Retinal pigment epithelial cell (primary cell): ENCODE measurements around the gene DEDD.

Source experiments
- DNase-seq: peaks from one replicate; pipeline ENCODE4 v3.0.0-alpha.2; 2010; ENCODE audit warnings: low read depth
- H3K4me3 ChIP-seq: 2 replicates; pipeline ENCODE4 v1.5.1; 2011; ENCODE audit warnings: mild to moderate bottlenecking, low read length, control low read depth, moderate library complexity
- TF ChIP-seq, protein P1 (sequence below): conservative IDR thresholded peaks from 2 replicates; pipeline ENCODE4 v1.5.1; 2011; ENCODE audit warnings: low read depth, low read length, control low read depth, inconsistent platforms

DEDD gene

DNA sequence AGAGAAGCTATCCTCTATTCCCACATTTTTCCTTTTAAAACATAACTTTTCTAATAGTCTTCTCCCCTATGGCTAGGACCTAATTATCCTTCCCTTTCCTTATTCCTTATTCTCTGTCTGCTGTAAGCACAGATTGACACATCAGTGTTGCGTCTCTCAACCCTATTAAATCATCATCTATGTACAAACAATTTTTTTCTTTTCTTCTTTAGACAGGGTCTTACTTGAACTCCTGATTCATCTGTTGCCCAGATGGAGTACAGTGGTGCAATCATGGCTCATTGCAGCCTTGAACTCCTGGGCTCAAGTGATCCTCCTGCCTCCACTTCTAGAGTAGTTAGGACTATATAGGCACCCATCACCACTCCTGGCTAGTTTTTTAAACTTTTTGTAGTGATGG is 26.0 kb downstream of the DEDD start:
- no peak overlapping the region for H3K4me3 ChIP-seq
- TF ChIP-seq, protein P1, sequence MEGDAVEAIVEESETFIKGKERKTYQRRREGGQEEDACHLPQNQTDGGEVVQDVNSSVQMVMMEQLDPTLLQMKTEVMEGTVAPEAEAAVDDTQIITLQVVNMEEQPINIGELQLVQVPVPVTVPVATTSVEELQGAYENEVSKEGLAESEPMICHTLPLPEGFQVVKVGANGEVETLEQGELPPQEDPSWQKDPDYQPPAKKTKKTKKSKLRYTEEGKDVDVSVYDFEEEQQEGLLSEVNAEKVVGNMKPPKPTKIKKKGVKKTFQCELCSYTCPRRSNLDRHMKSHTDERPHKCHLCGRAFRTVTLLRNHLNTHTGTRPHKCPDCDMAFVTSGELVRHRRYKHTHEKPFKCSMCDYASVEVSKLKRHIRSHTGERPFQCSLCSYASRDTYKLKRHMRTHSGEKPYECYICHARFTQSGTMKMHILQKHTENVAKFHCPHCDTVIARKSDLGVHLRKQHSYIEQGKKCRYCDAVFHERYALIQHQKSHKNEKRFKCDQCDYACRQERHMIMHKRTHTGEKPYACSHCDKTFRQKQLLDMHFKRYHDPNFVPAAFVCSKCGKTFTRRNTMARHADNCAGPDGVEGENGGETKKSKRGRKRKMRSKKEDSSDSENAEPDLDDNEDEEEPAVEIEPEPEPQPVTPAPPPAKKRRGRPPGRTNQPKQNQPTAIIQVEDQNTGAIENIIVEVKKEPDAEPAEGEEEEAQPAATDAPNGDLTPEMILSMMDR, result no peak
- no peak for DNase-seq

DNA sequence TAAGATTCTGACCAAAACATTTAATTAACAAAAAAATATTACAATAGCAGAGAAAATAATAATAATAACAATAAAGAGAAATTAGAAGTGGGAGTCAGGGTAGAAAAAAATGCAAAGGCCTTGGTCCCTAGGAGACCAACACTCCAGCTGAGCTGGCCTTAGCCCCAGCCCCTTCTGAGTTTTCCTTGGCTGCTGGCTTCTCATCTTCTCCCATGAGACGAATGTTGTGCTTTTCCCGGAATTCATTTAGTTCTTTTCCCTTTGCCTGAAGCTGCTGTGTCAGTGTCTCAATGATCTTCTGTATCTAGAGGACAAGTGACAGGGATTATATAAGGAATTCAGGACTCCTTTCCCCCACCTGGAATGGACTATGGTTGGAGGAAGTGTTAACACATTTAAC is 31.9 kb downstream of the DEDD start:
- no peak overlapping the region for H3K4me3 ChIP-seq
- no peak for DNase-seq
- TF ChIP-seq, protein P1, result no peak

DNA sequence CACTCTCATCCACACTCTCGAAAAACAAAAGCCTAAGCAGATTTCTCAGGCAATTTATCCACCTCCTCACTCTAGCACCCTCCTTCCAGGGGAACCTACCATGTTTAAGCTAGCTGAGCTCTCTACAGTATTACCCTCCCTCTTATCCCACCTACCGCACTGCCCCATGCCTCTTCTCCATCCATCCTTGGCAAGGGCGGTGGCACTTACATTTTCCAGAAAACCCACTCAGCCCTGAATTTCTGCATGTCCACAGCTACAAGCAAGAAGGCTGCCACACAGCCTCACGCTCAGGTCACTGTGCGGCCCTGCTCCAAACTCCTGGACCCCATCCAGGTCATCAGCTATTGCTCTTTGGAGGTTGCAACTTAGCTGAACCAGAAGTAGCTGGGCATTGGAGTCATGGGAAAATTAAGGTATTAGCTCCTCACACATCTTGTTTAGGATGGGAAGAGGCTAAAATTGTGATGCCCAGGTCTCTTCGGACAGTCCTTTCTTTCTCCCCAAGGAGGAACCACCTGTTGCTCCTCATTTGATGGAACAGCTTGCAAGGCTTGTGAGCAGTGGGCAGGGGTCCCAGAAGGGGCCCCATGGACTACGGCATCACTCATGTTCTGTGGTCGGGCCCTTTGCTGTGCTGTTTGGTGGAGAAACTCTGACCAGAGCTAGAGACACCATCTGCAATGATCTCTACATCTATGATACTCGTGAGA is 33.2 kb downstream of the DEDD start:
- DNase-seq, result no peak
- TF ChIP-seq, protein P1, result no peak
- H3K4me3 ChIP-seq, result peak overlapping the region; percentile 67

DNA sequence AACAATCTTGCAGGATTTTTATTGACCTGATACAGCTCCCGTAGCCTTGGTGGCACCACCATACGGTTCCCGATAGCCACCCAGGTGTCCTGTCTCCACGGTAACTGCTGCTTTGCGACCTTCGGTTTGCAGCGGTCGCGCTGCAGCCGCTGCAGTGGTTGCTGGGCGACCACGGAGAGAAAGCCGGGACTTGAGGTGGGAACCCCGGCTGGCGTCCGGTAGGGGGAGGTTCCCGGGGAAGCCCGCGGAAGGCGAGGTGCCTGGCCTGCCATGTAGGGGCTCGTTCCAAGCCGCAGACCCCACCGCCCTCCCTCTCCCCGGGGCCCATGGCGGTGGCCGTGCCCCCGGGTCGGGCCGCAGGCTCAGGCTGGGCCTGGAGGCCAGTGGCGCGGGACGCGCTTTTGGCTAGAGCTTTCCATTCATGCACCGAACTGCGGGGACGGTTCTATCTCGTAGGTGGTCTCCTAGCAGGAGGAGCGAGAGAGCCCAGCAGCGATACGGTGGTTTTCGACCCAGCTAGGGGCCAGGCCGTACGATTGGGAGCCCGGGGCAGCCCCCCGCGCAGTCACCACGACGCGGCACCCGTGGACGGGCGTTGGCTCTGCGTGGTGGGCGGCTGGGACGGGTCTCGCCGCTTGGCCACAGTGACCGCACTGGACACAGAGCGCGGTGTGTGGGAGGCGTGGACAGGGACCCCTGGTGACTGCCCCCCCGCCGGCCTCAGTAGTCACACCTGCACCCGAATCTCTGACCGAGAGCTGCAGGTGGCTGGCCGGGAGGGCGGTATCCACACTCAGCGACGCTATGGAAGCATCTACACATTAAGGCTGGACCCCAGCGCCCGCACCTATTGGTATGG is 34.0 kb downstream of the DEDD start, which contains the start of gene KLHDC9:
KLHDC9 (plus strand) TSS at position 152 of the 859 bp plus-strand sequence; CDS start at position 327, 175 bp downstream.
- TF ChIP-seq, protein P1, result peak; percentile 28
- H3K4me3 ChIP-seq, result peak within 1 kb of the TSS; percentile 67
- DNase-seq, result peak; percentile 55

DNA sequence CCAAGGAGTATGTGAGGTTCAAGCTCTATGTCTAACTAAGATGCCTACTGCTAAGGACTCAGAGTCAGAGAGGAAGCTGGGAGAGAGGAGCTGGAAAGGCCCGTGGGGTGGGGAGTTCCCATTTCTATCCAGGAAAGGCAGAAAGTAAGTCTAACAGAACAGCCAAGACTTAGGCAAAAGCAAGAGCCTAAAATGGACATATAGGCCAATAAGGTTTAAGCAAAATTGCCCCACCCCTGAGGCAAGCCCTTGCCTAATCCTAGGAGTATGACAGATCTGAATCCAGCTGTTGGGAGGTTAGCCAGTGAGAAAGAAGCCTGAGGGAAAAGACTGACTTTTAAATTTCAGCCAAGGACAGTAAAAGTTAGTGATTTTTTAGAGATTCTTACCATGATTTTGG is 35.9 kb downstream of the DEDD start:
- DNase-seq, result no peak
- no peak overlapping the region for H3K4me3 ChIP-seq

DNA sequence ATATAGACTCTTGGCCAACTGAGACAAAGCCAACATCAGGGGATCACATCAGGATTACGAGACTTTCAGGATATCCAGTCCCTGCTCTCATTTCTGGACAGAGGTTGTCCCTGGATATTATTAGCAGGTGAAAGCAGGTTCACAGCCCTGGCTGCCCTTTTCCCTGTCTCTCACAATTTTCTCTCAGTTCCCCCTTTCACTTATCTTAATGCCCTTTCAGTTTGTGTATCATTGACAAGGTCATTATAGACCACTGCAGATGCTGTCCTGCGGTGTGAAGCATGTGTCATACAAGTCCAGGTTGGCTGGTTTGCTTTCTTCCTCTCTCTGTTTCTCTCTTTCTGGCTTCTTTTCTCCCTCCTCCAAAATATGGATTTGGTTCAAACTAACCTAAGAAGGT is 36.5 kb downstream of the DEDD start:
- no peak for DNase-seq
- TF ChIP-seq, protein P1, result no peak
- no peak overlapping the region for H3K4me3 ChIP-seq

More for the DNA sequence above, 35.9 kb downstream of the DEDD start:
- TF ChIP-seq, protein P1, result no peak
